SK-N-SH (cell line): ENCODE results near the gene PPP2R3A. TPM values are rescaled to one million over a fixed set of nuclear protein-coding genes. Genes with fewer than 3 reads are reported as not detected.

Source experiments
- CTCF ChIA-PET: fragments of 300-600, 350-600 bp; formaldehyde crosslinking; extraction: SDS; loops from one replicate; lab custom pipeline; 2021; lab: Yijun Ruan, JAX
- POLR2A ChIA-PET: fragments of 350-600 bp; sonication (Branson Sonifier 250); formaldehyde crosslinking; extraction: SDS; loops from one replicate; lab custom pipeline; 2020; ENCODE audit warnings: antibody characterized with exemption, inconsistent platforms; lab: Yijun Ruan, JAX
- DNase-seq: peaks from one replicate; pipeline ENCODE4 v3.0.0; 2012
- H2AFZ ChIP-seq: fragments of 200-600 bp; sonication (generic); 2 replicates; pipeline ENCODE4 v1.8.1; 2016; ENCODE audit warnings: antibody characterized with exemption, mild to moderate bottlenecking, low read depth
- H3F3A ChIP-seq: fragments of 200-600 bp; sonication (generic); replicated peaks from 2 replicates; pipeline ENCODE3; 2016; ENCODE audit warnings: antibody characterized with exemption, mild to moderate bottlenecking; ENCODE audit not compliant: insufficient read depth
- H3K27ac ChIP-seq, 2 experiments: fragments of 200-500 bp in 1 of 2; fragments of 200-600 bp in 1 of 2; sonication (Bioruptor generic) in 1 of 2; sonication (generic), shearing (Covaris generic) in 1 of 2; 2 replicates each; pipeline versions ENCODE4 v1.5.1 to v1.6.1; 2014 to 2016; ENCODE audit warnings: low read depth in 2 of 2, inconsistent platforms in 1 of 2, low read length in 1 of 2, mild to moderate bottlenecking in 1 of 2, mixed read lengths in 1 of 2
- H3K27me3 ChIP-seq: fragments of 200-600 bp; sonication (generic), shearing (Covaris generic); 2 replicates; pipeline ENCODE4 v1.6.1; 2016; ENCODE audit warnings: mixed run types; ENCODE audit not compliant: insufficient read depth
- H3K36me3 ChIP-seq, 2 experiments: fragments of 200-500 bp in 1 of 2; fragments of 200-600 bp in 1 of 2; sonication (Bioruptor generic) in 1 of 2; sonication (generic) in 1 of 2; replicated peaks in 1 of 2; 2 replicates each; pipeline versions ENCODE3 to v1.5.1; 2014 to 2016; ENCODE audit warnings: low read length in 1 of 2, mild to moderate bottlenecking in 1 of 2; ENCODE audit not compliant: insufficient read depth in 2 of 2, control insufficient read depth in 1 of 2
- H3K4me1 ChIP-seq, 2 experiments: fragments of 200-500 bp in 1 of 2; fragments of 200-600 bp in 1 of 2; sonication (Bioruptor generic) in 1 of 2; sonication (generic), shearing (Covaris generic) in 1 of 2; 2 replicates each; pipeline versions ENCODE4 v1.5.1 to v1.6.1; 2014 to 2016; ENCODE audit warnings: low read depth in 1 of 2, low read length in 1 of 2, mixed run types in 1 of 2; ENCODE audit not compliant: insufficient read depth in 2 of 2, control insufficient read depth in 1 of 2
- H3K4me2 ChIP-seq: fragments of 200-600 bp; sonication (generic), shearing (Covaris generic); 2 replicates; pipeline ENCODE4 v1.6.1; 2017; ENCODE audit warnings: mixed run types
- H3K4me3 ChIP-seq, 2 experiments: fragments of 200-500 bp in 1 of 2; fragments of 200-600 bp in 1 of 2; sonication (Bioruptor generic) in 1 of 2; sonication (generic), shearing (Covaris generic) in 1 of 2; 2 replicates each; pipeline versions ENCODE4 v1.5.1 to v1.8.1; 2014 to 2016; ENCODE audit warnings: low read depth in 2 of 2, inconsistent platforms in 1 of 2, low read length in 1 of 2, mild to moderate bottlenecking in 1 of 2, mixed read lengths in 1 of 2, moderate library complexity in 1 of 2
- H3K79me2 ChIP-seq: fragments of 200-600 bp; sonication (generic); 2 replicates; pipeline ENCODE4 v1.8.1; 2017; ENCODE audit warnings: mild to moderate bottlenecking; ENCODE audit not compliant: insufficient read depth
- H3K9ac ChIP-seq: fragments of 200-600 bp; sonication (generic); 2 replicates; pipeline ENCODE4 v1.6.1; 2017; ENCODE audit warnings: mixed run types
- H3K9me2 ChIP-seq: fragments of 200-600 bp; sonication (generic); 2 replicates; pipeline ENCODE4 v1.6.1; 2017; ENCODE audit warnings: mixed run types
- H3K9me3 ChIP-seq: fragments of 200-600 bp; sonication (generic); 2 replicates; pipeline ENCODE4 v1.6.1; 2017; ENCODE audit warnings: mixed run types, mild to moderate bottlenecking, moderate library complexity
- H4K20me1 ChIP-seq: fragments of 200-600 bp; sonication (generic); 2 replicates; pipeline ENCODE4 v1.6.1; 2017; ENCODE audit warnings: mild to moderate bottlenecking, mixed run types; ENCODE audit not compliant: insufficient read depth
- FOSL2 ChIP-seq: IDR thresholded peaks from 2 replicates; pipeline ENCODE4 v1.4.0; 2012; ENCODE audit warnings: low read depth, mild to moderate bottlenecking, moderate library complexity, borderline replicate concordance
- FOXM1 ChIP-seq: IDR thresholded peaks from 2 replicates; pipeline ENCODE4 v1.4.0; 2012; ENCODE audit warnings: low read depth, mild to moderate bottlenecking
- GABPA ChIP-seq: IDR thresholded peaks from 2 replicates; pipeline ENCODE4 v1.4.0; 2012; ENCODE audit warnings: low read depth, mild to moderate bottlenecking
- GATA2 ChIP-seq: sonication (generic); formaldehyde crosslinking; IDR thresholded peaks from 2 replicates; pipeline ENCODE4 v1.5.0; 2020; ENCODE audit warnings: mild to moderate bottlenecking, missing genetic modification reagents
- JUND ChIP-seq: IDR thresholded peaks from 2 replicates; pipeline ENCODE4 v1.4.0; 2012
- MXI1 ChIP-seq: IDR thresholded peaks from 2 replicates; pipeline ENCODE4 v1.6.1; 2012; ENCODE audit warnings: mild to moderate bottlenecking, low read depth, low read length, improper control_type of control experiment
- NFIC ChIP-seq: IDR thresholded peaks from 2 replicates; pipeline ENCODE4 v1.4.0; 2012; ENCODE audit warnings: borderline replicate concordance
- SMC3 ChIP-seq: IDR thresholded peaks from 2 replicates; pipeline ENCODE4 v1.6.1; 2012; ENCODE audit warnings: low read depth, low read length, improper control_type of control experiment
- TAF1 ChIP-seq: IDR thresholded peaks from 2 replicates; pipeline ENCODE4 v1.6.1; 2012; ENCODE audit warnings: low read depth, mild to moderate bottlenecking, low read length, moderate library complexity, borderline replicate concordance
- TEAD4 ChIP-seq: IDR thresholded peaks from 2 replicates; pipeline ENCODE4 v1.4.0; 2012; ENCODE audit warnings: mild to moderate bottlenecking, borderline replicate concordance; ENCODE audit not compliant: insufficient read depth
- YY1 ChIP-seq: IDR thresholded peaks from 2 replicates; pipeline ENCODE4 v1.4.0; 2012; ENCODE audit warnings: low read depth, mild to moderate bottlenecking
- WGBS: methylation state at CpG from one replicate; pipeline ENCODE4 v1.1.6; 2017; ENCODE audit warnings: low lambda C conversion rate; 5-methylcytosine and 5-hydroxymethylcytosine counted together
- polyA plus RNA-seq, 3 experiments: library from polyadenylated mRNA; depleted of rRNA; stranded (reverse); fragments of >200 nt; gene quantifications; 2 replicates each; pipeline ENCODE4 v1.2.3, GENCODE V29; 2012
- TF ChIP-seq, protein P1 (sequence below): fragments of 150-350 bp; IDR thresholded peaks from 2 replicates; pipeline ENCODE4 v1.6.1; 2016; ENCODE audit warnings: mild to moderate bottlenecking, low read depth, low read length
- TF ChIP-seq, protein P2 (sequence below): IDR thresholded peaks from 2 replicates; pipeline ENCODE4; 2012

Gene PPP2R3A
- polyA plus RNA-seq, 1 of the 3 experiments (the other 2 are of a cell fraction), result 3.9 TPM

DNA sequence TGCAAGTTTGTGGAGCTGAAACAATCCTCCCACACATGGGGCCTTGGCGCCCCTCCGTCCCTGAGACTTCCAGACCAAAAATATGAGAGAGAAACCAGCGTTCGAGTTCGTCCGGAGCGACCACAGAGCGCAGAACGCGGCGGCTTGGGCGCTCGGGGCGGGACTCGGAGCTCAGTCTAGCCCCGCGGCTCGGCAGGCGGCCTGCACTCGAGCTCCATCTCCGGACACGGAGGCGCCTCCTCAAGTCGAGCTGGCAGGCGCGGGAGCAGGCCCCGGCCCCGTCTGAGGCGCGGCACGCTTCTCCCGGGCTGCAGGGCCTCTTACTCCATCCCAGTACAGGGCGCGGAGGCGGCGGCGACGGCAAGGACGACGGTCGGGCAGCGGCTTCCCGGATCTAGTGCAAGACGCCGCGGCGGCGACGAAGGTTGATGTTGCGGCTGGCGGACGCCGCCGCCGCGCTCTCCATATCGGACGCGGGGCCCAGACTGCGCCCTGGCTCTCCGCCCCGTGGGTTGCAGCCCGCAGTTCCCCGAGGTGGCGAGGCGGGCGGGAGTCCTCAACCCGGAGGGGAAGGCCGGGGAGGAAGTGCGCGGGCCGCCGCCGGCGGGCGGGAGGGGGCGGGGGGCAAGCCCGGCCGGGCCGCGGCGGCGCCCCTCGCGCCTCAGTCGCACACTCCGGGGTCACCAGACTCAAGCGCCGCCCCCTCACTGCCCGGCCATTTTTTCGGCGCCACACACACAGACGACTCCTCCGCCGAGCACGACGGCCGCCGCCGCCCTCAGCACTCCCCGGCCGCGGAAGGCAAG lies 229.9 kb downstream of the PPP2R3A start:
- DNase-seq, result peak; percentile 90
- no peaks in the 10 kb centered on the region; the same call in 1 of the 2 replicates for H3K9me3 ChIP-seq
- H3K9me2 ChIP-seq, result no peaks in the 10 kb centered on the region
- H3K36me3 ChIP-seq, result peaks cover 0 to 9% of the 10 kb centered on the region in 2 experiments
- H3K9ac ChIP-seq, result peak overlapping the region; percentile 98
- peaks cover 8 to 17% of the 10 kb centered on the region in 2 experiments; a peak in 3 of 4 replicates for H3K4me1 ChIP-seq
- ChIA-PET POLR2A (interaction anchor here (1.0 to 1.6 kb wide), 5 partner anchors 55 to 818 kb away, joined by 4 to 21 read pairs (median 4); partner anchors contain the start of genes NCK1, PCCB and STAG1), CTCF (interaction anchor here (0.9 to 1.6 kb wide), 4 partner anchors 12 to 120 kb away, joined by 3 to 6 read pairs (median 4); partner anchors contain the start of gene PCCB)
- no peak overlapping the region for H2AFZ ChIP-seq
- H3K4me3 ChIP-seq, result peak overlapping the region; percentile 82 to 83
- peaks cover 49% of the 10 kb centered on the region for H4K20me1 ChIP-seq
- H3K27ac ChIP-seq, result peak overlapping the region; percentile 98 to 99
- 8% methylated on average over 2 of the region's 103 CpGs for WGBS
- peaks cover 19% of the 10 kb centered on the region for H3F3A ChIP-seq
- H3K27me3 ChIP-seq, result no peaks in the 10 kb centered on the region
- H3K4me2 ChIP-seq, result peak overlapping the region; percentile 84
- peaks cover 52% of the 10 kb centered on the region for H3K79me2 ChIP-seq
- no peak for TF ChIP-seq FOSL2
- TF ChIP-seq NFIC, result no peak
- peak; percentile 5; the same call in 1 of the 2 replicates for TF ChIP-seq MXI1
- no peak; the same call in 1 of the 2 replicates for TF ChIP-seq GABPA
- TF ChIP-seq YY1, result peak; percentile 69; the same call in 1 of the 2 replicates
- TF ChIP-seq SMC3, result no peak
- TF ChIP-seq, protein P1, sequence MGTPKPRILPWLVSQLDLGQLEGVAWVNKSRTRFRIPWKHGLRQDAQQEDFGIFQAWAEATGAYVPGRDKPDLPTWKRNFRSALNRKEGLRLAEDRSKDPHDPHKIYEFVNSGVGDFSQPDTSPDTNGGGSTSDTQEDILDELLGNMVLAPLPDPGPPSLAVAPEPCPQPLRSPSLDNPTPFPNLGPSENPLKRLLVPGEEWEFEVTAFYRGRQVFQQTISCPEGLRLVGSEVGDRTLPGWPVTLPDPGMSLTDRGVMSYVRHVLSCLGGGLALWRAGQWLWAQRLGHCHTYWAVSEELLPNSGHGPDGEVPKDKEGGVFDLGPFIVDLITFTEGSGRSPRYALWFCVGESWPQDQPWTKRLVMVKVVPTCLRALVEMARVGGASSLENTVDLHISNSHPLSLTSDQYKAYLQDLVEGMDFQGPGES, result no peak
- TF ChIP-seq GATA2, result no peak
- TF ChIP-seq JUND, result no peak
- TF ChIP-seq, protein P2, sequence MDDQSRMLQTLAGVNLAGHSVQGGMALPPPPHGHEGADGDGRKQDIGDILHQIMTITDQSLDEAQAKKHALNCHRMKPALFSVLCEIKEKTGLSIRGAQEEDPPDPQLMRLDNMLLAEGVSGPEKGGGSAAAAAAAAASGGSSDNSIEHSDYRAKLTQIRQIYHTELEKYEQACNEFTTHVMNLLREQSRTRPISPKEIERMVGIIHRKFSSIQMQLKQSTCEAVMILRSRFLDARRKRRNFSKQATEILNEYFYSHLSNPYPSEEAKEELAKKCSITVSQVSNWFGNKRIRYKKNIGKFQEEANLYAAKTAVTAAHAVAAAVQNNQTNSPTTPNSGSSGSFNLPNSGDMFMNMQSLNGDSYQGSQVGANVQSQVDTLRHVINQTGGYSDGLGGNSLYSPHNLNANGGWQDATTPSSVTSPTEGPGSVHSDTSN, result no peak
- TF ChIP-seq TEAD4, result no peak
- peak; percentile 58; the same call in 1 of the 2 replicates for TF ChIP-seq TAF1

DNA sequence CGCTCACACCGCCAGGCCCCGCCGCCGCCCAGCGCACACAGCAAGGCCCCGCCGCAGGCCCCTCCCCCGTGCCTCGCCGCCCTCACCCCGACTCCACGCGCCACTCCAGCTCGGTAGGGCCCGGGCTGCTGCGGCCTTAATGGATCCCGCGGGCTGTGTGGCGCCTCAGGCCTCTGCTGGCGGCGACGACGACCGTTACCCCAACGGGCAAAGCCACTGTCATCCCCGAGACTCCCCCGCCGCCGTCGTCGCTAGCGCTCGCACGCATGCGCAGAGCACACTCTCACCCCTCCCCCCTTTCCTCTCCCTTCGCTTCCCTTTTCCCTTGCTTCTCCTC lies 230.5 kb downstream of the PPP2R3A start, which contains the start of gene MSL2:
Gene MSL2, minus strand, starts transcription at position 272 of the 337 bp plus-strand sequence. CDS start 1,222 bp downstream, outside the sequence.
- Histone ChIP-seq H3K27me3 (no peaks in the 10 kb centered on the region), H3K36me3 (peaks cover 0 to 9% of the 10 kb centered on the region in 2 experiments), H3K4me3 (peak within 1 kb of the TSS; percentile 82 to 83), H3K9me2 (no peaks in the 10 kb centered on the region), H3K4me2 (peak within 1 kb of the TSS; percentile 84), H3K79me2 (peaks cover 46% of the 10 kb centered on the region), H3K4me1 (peaks cover 8 to 17% of the 10 kb centered on the region in 2 experiments; a peak in 3 of 4 replicates), H3K9me3 (no peaks in the 10 kb centered on the region; the same call in 1 of the 2 replicates), H2AFZ (peak within 1 kb of the TSS; percentile 73), H3K27ac (peak within 1 kb of the TSS; percentile 98 to 99)
- POLR2A ChIA-PET, result interaction anchor here (0.6 to 1.6 kb wide), 10 partner anchors 10 to 818 kb away, joined by 3 to 21 read pairs (median 4); partner anchors contain the start of genes NCK1, SLC35G2 and STAG1
- WGBS, result 3% methylated on average over 12 of the region's 37 CpGs
- TF ChIP-seq TAF1, result peak; percentile 18; the same call in 1 of the 2 replicates
- TF ChIP-seq FOXM1, result no peak
- TF ChIP-seq, all 33 proteins: peak for 1
- CTCF ChIA-PET, result interaction anchor here (0.6 to 2.6 kb wide), 4 partner anchors 54 to 557 kb away, joined by 3 to 13 read pairs (median 3); partner anchors contain the start of genes PCCB and STAG1
- Histone ChIP-seq H3K9ac (peak within 1 kb of the TSS; percentile 98), H3F3A (peaks cover 19% of the 10 kb centered on the region), H4K20me1 (peaks cover 43% of the 10 kb centered on the region)
- DNase-seq, result no peak
